HG03039 (cell line): ENCODE measurements around the gene MICOS13.

ENCODE experiments used
- ATAC-seq: cut with Tn5 transposase; IDR thresholded peaks from one replicate; pipeline ENCODE4 v1.9.1; 2021; ENCODE audit warnings: mild to moderate bottlenecking, moderate library complexity; ENCODE audit not compliant: unreplicated experiment

The MICOS13 gene

GRCh38 chr19:5700455-5701092 lies 20.3 kb upstream of the MICOS13 start:
- ATAC-seq, result no peak

- ATAC-seq, result no peak
Observed at GRCh38 chr19:5698635-5699422, 18.5 kb upstream of the MICOS13 start.

GRCh38 chr19:5697890-5698634 lies 17.7 kb upstream of the MICOS13 start:
- no peak for ATAC-seq

- no peak for ATAC-seq
Observed at GRCh38 chr19:5697022-5697889, 16.9 kb upstream of the MICOS13 start.

- no peak for ATAC-seq
Observed at GRCh38 chr19:5696196-5697021, 16.1 kb upstream of the MICOS13 start.

- no peak for ATAC-seq
Observed at GRCh38 chr19:5695649-5696195, 15.4 kb upstream of the MICOS13 start.

- no peak for ATAC-seq
Observed at GRCh38 chr19:5694956-5695648, 14.8 kb upstream of the MICOS13 start.

GRCh38 chr19:5694167-5694955 lies 14.0 kb upstream of the MICOS13 start:
- ATAC-seq, result no peak

- ATAC-seq, result no peak
Observed at GRCh38 chr19:5693195-5694166, 13.2 kb upstream of the MICOS13 start.

- no peak for ATAC-seq
Observed at GRCh38 chr19:5692723-5693194, 12.4 kb upstream of the MICOS13 start.

- ATAC-seq, result no peak
Observed at GRCh38 chr19:5691822-5692722, 11.8 kb upstream of the MICOS13 start.

- ATAC-seq, result no peak
Observed at GRCh38 chr19:5690955-5691821, 10.9 kb upstream of the MICOS13 start.

- ATAC-seq, result peak; percentile 43
Observed at GRCh38 chr19:5690125-5690954, 10.0 kb upstream of the MICOS13 start, which contains the start of gene RPL36. RPL36 (plus strand) TSS chr19:5690295; CDS start chr19:5690508, 213 bp downstream.
